Activated CD8-positive, alpha-beta memory T cell treated with anti-CD3 and anti-CD28 coated beads for 36 hours (primary cell): ENCODE results near the gene SCYGR5. TPM values are rescaled to one million over a fixed set of nuclear protein-coding genes. Genes with fewer than 3 reads are reported as not detected.
"Not testable (repeated sequence)": the region's sequence is repeated elsewhere in the genome, so short reads cannot be mapped to it uniquely, and the experiment has no call there.

Source experiments
- CTCF ChIA-PET: fragments of 350-600 bp; sonication (Branson Sonifier 250); formaldehyde crosslinking; loops from one replicate; lab custom pipeline; 2021; ENCODE audit warnings: antibody characterized with exemption; lab: Charles Lee
- POLR2A ChIA-PET: fragments of 350-600 bp; sonication (Branson Sonifier 250); formaldehyde crosslinking; loops from one replicate; lab custom pipeline; 2021; ENCODE audit warnings: antibody characterized with exemption; lab: Charles Lee
- total RNA-seq, 2 experiments: library from RNA; stranded (reverse); gene quantifications; one replicate each; pipeline ENCODE4 v1.2.3, GENCODE V29; 2021

Gene SCYGR5, protein sequence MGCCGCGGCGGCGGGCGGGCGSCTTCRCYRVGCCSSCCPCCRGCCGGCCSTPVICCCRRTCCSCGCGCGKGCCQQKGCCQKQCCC
- not detected for total RNA-seq

DNA sequence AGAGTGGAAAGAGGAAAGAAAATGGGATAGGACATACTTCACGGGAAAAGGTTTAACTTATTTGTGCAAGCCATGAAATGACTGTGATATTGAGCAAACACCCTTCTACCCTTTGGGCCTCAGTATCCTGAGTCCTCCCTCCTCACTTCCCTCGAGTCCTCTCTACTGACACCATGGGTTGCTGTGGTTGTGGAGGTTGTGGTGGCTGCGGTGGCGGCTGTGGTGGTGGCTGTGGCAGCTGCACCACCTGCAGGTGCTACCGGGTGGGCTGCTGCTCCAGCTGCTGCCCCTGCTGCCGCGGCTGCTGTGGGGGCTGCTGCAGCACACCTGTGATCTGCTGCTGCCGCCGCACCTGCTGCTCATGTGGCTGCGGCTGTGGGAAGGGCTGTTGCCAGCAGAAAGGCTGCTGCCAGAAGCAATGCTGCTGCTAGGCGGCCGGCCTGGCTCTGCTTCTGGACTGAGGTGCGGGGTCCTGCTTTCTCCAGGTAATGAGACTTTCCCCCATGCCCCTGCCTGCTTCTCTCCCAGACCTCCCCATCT, at the start of gene SCYGR5:
TSS of gene SCYGR5 (plus strand) at position 174 of the 540 bp plus-strand sequence. CDS start at position 174, 0 bp downstream.
- CTCF ChIA-PET, POLR2A ChIA-PET: not testable (repeated sequence)

DNA sequence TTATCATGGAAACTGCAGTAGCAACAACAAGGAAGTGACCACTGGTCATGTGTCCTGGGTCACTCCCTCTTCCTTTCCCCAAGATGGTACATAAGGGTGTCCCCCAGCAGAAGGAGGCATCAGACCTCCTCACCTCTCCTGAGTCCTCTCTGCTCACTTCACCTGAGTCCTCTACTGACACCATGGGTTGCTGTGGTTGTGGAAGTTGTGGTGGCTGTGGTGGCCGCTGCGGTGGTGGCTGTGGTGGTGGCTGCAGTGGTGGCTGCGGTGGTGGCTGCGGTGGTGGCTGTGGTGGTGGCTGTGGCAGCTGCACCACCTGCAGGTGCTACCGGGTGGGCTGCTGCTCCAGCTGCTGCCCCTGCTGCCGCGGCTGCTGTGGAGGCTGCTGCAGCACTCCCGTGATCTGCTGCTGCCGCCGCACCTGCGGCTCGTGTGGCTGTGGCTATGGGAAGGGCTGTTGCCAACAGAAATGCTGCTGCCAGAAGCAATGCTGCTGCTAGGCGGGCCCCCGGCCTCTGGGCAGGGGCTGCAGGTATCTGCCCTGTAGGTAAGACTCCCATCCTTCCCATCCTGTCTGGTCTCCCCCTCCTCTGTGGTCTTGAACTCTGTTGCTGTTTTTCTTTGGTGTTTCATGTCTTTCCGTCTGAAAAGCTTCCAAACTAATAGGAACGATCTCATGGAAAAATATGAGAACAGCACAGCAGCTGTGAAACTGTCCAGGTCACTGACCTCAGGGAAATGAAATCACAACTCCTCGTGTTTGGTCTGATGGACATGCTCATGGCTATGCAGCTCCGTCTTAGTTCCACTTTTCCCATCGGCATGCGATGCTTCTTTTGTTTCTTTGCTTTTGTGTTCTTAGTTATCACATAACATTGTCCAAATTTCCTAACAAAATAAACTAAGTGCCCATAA, 49.0 kb upstream of the SCYGR5 start, which contains the start of gene SCYGR4:
TSS of gene SCYGR4 (plus strand) at position 183 of the 915 bp plus-strand sequence. CDS start at position 183, 0 bp downstream.
- CTCF ChIA-PET: no interaction called here
- POLR2A ChIA-PET: no interaction called here

DNA sequence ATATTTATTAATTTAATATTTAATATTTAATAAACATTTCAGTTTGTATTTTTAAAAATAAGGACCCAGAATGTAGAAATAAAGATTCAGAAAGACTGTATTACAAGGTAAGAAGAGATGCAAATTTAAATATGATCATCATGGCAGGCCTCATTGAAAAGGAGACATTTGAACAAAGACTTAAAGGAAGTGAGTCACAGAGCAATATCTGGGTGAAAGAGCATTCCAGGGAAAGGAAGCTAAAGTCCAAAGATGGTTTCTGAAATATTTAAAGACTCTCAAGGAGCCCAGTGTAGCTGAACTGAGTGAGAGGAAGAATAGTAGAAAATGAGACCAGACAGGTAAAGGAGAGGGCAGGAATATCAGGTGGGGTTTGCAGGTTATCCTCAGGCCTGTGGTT, 43.4 kb upstream of the SCYGR5 start:
- ChIA-PET POLR2A (no interaction called here), CTCF (no interaction called here)

GRCh38 chr2:227625420-227625819, 41.2 kb upstream of the SCYGR5 start:
- ChIA-PET CTCF (interaction anchor here (1.4 kb wide), 1 partner anchor 32 kb away, joined by 3 read pairs; no protein-coding TSS in a partner anchor), POLR2A (no interaction called here)

GRCh38 chr2:227626580-227627151, 39.9 kb upstream of the SCYGR5 start:
- CTCF ChIA-PET: interaction anchor here (1.4 kb wide), 1 partner anchor 31 kb away, joined by 3 read pairs; no protein-coding TSS in a partner anchor

GRCh38 chr2:227627769-227628168, 38.8 kb upstream of the SCYGR5 start:
- POLR2A ChIA-PET: no interaction called here
- CTCF ChIA-PET: no interaction called here

More at GRCh38 chr2:227626580-227627151, 39.9 kb upstream of the SCYGR5 start:
- POLR2A ChIA-PET: no interaction called here

GRCh38 chr2:227629435-227629834, 37.2 kb upstream of the SCYGR5 start:
- CTCF ChIA-PET: no interaction called here
- POLR2A ChIA-PET: no interaction called here

- POLR2A ChIA-PET: no interaction called here
- CTCF ChIA-PET: no interaction called here
Measured at GRCh38 chr2:227630322-227630721, 36.3 kb upstream of the SCYGR5 start.

DNA sequence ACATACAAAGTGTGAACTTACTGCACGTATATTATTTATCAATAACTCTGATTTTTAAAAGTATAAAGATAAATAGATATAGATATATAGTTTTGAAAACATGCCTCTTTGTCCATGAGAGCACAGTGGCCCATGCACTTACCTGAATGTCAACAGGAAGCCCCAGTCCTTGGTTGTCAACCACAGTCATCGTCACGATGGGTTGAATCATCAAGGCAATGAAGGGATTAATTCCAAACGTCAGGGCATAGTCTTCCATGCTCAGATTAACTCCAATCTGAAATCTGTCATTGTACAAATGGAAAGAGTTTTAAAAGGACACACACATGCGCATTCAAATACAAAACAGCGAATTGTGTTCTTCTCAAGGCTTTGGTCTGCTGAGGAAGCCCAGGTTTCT, 33.8 kb upstream of the SCYGR5 start:
- ChIA-PET CTCF (no interaction called here), POLR2A (no interaction called here)

- ChIA-PET POLR2A (no interaction called here), CTCF (no interaction called here)
Measured at GRCh38 chr2:227634201-227634600, 32.4 kb upstream of the SCYGR5 start.

DNA sequence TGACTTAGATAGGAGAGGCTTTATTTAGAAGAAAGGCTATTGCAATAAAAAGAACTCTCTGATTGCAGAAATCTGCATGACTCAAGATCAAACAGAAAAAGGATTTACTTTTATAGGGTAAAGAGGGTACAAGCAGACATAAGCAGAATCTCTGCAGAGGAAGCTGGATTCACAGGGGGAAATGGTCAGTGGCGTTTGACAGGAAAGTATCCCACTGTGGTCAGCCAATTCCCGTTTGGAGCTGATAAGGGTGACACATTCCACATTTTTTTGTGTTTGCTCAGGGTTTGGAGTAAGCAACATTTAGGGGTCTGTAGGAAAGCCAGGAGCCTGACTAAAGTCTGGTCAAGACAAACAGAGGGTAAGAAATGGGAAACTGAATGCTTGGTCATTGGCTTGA, 23.9 kb upstream of the SCYGR5 start:
- ChIA-PET POLR2A (no interaction called here), CTCF (no interaction called here)

DNA sequence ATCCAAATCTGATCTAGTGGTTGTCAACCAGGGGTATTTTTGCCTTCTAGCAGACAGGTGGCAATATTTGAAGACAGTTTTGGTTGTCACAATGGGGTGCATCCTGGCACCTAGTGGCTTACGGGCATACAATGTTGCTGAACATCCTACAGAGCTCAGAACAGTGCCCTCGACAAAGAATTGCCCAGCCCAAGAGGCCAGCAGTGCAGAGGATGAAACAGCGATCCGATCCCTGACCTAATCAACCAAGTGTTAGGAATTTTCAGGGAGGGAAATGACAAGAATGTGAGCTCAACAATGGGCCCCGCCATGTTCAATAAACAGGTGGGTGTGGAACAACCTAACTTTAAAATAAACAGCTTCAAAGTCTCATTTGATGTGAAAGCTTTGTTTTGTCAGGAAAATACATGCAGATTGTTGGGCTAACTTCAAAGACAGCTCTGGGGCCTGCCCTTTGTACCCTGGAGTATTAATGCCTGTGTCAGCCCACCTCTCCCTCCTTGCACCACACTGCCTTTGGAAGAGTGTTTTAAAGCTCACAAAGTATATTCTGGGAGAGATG, 22.5 kb upstream of the SCYGR5 start:
- CTCF ChIA-PET: no interaction called here

DNA sequence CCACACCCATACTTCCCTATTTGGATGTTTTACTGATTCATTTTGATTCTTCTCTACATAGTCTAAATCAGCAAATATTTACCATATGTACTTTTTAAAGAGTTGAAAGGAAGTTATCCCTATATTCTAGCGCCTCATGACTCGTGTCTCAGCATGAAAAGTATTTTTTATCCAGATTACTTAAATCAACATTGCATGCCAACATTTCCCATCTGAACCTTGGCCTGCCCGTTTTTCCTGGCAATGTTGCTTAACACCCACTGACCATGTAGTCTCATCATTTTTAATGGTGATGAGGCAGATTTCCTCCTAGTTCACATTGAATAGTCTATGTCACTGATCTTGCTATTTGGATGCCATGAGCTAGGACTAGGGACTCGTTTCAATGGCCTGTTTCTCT, 13.2 kb upstream of the SCYGR5 start:
- POLR2A ChIA-PET: no interaction called here
- CTCF ChIA-PET: no interaction called here

More for the DNA sequence above, 22.5 kb upstream of the SCYGR5 start:
- POLR2A ChIA-PET: no interaction called here

GRCh38 chr2:227654426-227654825, 12.2 kb upstream of the SCYGR5 start:
- CTCF ChIA-PET: no interaction called here

DNA sequence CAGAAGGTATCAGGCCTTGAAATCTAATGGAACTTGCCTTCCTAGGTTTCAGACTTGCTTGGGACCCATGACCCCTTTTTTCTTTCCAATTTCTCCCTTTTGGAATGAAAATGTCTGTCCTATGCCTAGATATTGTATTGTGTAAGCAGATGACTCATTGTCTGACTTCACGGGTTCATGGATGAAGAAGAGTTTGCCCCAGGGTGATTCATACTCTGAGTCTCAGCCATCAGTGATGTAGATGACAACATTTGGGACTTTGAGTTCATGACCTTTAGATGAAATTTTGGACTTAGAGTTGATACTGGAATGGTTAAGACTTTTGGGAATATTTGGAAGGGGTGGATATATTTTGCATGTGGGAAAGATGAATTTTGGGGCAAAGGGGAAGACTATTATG, 11.2 kb upstream of the SCYGR5 start:
- POLR2A ChIA-PET: no interaction called here
- CTCF ChIA-PET: no interaction called here

More at GRCh38 chr2:227654426-227654825, 12.2 kb upstream of the SCYGR5 start:
- POLR2A ChIA-PET: no interaction called here

DNA sequence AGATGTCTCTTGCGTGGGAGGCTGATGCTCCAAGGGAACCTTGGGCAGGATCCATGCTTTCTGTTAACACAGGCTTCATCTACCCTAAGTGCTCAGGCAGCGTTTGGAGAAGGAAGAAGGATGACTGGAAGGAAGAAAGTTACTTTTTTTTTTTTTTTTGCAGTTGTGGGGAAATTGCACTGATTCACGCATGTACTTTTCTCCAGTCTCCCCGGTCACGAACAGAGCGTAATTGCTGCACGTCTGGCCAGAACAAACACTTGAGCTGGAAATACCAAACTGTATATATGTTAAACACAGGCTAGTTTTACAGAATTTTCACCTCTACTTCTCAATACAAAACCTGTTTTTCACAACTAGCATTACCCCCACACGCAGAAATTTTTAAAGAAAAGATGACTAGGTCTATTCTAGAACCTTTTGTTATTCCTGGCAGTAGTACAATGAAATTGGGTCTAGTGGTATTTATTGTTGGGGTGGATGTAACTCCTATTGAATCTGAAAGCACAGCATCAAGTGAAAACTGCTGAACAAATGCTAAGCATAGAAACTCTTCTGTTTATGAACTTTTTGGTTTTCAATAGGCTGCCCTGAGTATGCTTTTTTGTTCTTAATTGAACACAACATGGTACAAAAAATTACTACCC, 9.3 kb upstream of the SCYGR5 start:
- POLR2A ChIA-PET: no interaction called here
- CTCF ChIA-PET: interaction anchor here (0.9 to 1.9 kb wide), 5 partner anchors 11 to 228 kb away, joined by 3 to 5 read pairs (median 4); no protein-coding TSS in a partner anchor

DNA sequence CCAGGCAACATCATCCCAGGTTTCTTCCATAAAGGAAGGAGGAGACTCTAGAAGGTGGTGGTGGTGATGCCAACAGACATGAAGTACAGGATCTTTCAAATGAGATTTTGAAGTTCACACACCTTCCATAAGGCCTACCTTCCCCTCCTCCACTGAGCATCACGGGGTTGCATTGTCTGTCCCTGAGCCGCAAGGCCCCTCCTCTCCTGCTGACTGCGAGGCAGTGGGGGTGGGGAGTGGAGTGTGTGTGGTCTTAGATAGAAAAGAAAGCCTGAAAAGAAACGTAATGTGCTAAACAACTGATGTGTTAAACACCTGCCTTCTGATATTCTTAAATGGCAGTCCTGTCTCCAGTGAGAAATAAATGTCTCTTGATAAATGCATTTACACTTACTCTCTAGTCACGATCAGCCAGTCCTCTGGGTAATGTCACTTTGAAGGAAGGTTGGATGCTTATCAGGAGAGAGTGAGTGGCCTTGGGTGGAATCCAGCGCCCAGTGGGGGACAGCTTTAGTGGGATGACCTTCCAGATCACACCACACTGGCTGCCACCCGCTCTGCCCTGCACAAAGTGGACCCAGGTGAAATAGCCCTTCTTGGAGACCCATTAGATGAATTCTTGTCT, 5.5 kb upstream of the SCYGR5 start:
- ChIA-PET POLR2A (no interaction called here), CTCF (no interaction called here)

- ChIA-PET CTCF (interaction anchor here (0.7 kb wide), 1 partner anchor 229 kb away, joined by 3 read pairs; no protein-coding TSS in a partner anchor), POLR2A (no interaction called here)
Measured at GRCh38 chr2:227661827-227662226, 4.8 kb upstream of the SCYGR5 start.
